ENCODE results near the gene CCDC28A.

CCDC28A gene

DNA sequence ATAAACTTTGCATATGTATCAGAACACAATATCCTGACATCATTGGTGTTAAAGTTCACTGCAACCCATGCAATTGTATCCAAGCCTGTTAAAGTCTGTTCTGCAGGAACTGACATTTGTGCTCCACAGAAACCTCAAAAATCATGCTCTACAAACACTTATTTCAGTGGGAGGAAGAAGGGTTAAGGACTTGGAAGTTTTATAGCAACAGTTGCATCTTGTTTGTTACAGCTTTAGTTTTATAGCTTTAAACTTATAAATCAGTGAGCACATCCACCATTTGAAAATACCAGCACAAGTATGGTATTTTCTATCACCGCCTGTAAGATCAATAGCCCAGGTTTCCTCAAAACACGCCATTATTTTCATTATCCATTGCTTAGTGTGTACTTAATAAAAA lies 23.2 kb downstream of the CCDC28A start:
- DNase-seq: no peak

DNA sequence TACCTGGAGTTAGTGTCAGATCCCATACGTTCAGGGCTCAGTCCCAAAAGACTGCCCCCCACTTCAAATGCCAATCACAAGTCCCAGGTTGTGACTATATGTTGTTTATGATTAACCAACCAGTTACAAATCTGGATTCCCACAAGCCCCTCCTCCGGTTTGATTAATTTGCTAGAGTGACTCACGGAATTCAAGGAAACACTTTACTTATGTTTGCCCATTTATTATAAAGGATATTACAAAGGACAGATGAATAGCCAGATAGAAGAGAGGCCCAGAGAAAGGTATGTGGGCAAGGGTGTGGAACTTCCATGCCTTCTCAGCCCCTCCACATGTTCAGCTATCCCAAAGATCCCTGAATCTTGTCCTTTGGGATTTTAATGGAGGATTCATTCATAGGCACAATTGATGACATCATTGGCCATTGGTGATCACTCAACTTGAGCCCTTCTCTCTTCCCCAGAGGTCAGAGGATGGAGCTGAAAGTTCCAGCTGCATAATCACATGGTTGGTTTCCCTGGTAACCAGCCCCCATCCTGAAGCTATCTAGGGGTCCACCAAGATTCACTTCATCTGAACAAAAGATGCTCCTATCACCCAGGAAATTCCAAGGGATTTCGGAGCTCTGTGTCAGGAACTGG lies 24.4 kb downstream of the CCDC28A start:
- no peak for DNase-seq

DNA sequence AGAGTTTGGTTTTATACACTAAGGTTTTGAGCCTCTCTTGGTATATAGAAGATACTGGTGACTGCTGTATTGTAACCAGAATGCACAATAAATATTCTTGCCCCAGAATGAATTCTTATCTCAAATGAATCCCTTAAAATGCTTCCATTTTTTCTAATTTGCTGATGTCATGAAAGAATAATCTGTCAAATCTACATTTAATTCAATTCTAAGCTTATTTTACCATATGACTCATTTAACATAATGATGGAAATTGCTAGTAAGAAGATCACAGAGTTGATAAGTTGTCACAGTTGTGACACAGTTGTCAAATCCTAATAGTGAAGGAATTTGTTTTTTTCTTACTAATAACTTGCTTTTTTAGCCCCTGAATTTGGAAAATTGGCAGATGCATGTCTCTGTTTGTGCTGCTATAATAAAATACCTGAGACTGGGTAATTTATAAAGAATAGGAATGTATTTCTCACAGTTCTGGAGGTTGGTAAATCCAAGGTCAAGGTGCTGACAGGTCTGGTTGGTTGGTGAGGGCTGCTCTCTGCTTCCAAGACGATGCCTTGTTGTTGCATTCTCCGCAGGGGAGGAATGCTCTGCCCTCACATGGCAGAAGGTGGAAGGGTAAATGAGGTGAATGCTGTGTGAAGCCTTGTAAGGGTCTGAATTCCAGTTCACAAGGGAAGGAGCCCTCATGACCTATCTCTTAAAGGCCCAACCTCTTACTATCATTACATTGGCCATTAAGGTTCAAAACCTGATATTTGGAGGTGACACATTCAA lies 27.0 kb downstream of the CCDC28A start:
- DNase-seq: no peak

DNA sequence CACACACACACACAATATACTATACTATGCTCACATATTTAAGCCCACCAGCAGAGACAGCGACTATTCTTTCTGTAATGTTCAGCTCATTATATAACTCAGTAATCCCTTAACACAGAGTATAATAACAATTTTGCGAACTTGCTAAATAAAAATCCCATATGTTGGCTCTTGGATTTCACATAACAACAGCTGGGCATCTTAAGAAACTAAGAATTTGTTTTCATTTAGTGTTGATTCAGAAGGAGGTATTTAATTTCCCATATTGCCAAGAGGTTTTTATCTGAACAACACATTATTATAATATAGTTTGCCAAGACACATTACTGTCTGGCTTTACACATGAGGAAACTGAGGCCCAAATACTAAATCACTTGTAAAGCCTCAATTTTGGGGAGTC lies 29.8 kb downstream of the CCDC28A start:
- no peak for DNase-seq

DNA sequence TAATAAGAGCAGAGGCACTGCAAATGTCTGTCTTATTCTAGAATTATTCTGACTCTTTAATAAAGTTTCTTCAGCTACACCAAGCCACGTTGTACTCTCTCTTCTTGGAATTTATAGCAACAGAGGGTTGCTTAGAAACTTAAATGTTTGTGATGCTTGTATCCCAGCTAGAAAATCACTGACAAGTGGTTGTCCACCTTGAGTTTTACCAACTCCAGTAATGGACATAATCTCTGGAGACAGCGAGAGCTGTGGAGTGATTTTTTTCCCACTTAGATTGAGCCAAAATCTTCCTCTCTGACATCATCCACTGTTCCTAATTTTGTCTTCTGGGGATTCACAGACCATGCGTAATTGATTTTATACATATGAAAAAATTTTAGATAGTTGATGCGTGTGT lies 30.3 kb downstream of the CCDC28A start:
- DNase-seq: no peak

DNA sequence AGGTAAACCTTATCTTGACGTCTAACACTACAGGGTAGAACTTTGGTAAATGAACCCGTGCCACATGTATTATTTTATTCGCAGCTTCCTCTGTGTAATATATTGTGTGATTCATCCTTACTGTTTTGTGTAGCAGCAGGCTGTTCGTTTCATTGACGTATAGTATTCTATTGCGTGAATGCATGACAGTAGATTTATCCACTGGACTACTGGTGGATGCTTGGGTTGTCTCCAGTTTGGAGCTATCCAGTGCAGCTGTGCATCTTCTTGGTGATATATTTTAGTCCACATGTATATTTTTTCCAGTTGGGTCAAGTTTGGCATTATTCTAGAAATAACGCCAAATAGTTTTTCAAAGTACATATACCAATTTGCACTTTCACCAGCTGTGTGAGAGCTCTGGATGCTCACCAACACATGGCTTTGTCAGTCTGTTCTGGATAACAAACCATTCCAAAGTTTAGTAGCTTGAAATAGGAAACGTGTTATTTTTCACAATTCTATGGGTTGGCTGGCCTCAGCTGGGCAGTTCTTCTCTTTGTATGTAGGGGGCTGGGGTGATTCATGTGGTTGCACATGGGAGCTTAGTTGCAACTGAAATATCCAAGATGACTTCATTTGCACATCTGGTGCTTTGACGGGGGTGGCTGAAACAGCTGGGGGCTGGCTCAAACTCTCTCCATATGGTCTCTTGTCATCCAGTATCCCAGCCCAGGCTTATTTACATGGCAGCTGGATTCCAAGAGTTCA lies 31.6 kb downstream of the CCDC28A start:
- no peak for DNase-seq

DNA sequence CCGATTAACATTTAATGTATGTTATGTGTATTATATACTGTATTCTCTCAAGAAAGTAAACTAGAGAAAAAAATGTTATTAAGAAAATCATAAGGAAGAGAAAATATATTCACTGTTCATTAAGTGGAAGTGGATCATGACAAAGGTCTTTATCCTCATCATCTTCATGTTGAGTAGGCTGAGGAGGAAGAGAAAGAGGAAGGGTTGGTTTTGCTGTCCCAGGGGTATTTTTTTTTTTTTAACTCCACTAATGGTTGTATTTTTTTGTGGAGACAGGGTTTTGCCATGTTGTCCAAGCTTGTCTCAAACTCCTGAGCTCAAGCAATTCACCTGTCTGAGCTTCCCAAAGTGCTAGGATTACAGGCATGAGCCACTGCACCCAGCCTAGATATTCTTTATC lies 33.3 kb downstream of the CCDC28A start:
- no peak for DNase-seq

DNA sequence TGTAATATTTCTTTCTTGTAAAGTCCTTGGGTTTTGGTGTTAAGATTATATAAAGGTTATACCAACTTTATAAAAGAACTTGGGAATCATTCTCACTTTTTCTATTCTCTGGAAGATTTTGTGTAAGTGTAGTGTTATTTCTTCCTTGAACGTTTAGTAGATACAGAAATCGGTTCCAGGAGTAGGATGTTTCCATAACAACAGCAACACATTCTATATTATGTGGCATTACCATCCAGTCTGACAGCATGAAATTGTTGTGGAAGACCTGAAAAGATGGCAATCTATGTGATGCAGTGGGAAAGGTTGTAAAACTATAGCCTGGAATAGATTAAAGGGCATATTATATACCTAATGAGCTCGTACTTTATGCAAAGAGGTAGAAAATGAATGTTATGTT lies 36.1 kb downstream of the CCDC28A start:
- no peak for DNase-seq

DNA sequence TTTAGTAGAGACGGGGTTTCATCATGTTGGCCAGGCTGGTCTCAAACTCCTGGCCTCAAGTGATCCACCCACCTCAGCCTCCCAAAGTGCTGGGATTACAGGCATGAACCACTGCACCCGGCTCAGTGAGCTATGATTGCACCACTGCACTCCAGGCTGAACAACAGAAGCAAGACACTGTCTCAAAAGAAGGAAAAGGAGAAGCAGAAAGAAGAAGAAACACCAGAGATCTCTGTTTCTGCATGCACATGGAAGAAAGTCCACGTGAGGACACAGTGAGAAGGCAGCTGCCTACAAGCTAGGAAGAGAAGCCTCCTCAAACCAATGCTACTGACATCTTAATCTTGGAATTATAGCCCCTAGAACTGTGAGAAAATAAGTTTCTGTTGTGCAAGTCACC lies 38.3 kb downstream of the CCDC28A start:
- DNase-seq: no peak

DNA sequence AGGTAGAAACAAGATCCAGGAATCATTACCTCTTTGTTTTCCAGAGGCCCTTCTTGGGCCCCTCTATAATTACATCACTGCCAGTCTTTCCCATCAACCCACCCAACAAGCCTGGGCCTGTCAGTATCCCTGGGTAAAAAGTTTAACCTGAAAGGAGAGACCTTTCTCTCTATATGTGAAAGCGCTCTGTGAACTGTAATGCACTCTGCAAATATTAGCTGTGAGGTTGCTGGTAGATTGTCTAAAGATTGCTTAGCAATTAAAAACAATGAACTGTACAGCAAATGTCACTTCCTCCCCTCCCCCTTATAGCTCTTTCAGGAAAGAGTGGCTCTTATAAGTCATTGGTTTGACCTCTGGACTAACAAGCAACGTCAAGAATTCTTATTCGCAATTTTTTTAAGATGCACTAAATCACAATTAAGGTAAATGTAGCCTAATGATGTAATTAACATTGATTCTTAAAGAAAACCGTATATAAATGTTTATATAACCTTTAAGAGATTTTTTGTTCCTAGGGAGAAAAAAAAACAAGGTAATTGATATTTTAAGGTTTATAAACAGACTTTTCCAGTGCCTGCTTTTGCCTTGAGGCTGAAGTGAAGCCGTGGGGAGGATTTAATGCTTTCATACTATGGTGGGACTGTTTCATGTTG lies 40.7 kb downstream of the CCDC28A start:
- DNase-seq: no peak

DNA sequence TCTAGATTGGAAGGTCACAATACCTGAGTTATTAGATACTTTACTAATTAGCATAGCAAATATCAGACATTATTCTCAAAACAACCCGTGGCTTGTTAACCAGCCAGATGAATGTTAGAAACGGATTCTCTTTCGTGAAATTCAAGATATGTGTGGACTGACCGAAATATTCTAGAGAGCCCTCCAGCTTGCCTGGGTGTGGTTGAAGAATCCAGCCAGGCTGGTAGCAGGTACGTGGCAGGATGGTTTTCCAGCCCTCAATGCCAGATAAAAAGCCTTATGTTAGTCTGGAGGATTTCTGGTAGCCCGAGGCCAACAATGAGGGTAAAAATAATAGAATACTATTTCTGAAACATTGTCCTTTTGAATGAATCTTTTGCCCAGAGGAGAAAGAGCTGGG lies 41.7 kb downstream of the CCDC28A start:
- DNase-seq: no peak

DNA sequence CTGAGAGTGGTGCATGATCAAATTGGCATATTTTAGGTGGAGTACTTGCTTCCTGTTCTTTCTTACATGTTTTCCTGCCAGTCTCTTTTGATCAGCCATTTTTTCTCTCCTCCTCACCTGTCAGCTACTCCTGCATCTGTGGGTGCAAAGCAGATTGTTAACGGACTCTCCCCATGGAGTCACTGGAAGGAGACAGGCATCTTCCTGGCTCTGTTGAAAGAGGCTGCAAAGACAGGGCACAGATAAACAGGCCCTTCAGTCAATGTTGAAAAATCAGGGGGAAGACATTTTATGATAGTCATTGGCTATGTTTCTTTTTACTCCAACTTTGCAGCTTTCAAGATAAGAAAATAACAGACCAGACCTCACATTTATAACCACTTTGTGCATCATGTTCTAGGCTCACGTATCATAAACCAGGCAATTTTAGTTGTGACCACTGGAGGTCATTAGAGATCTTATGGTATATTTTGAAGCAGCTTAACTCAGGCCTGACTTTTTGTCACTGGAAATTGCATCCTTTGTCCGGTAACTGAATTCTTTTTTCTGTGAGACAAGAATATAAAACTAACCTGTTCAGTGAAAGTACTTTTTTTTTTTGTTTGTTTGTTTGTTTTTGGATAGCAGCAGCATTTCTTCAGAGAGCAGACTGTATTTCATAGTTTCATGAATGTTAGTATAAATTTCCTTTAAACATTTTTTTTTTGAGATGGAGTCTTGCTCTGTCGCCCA lies 42.4 kb downstream of the CCDC28A start:
- peak; percentile 26 for DNase-seq

DNA sequence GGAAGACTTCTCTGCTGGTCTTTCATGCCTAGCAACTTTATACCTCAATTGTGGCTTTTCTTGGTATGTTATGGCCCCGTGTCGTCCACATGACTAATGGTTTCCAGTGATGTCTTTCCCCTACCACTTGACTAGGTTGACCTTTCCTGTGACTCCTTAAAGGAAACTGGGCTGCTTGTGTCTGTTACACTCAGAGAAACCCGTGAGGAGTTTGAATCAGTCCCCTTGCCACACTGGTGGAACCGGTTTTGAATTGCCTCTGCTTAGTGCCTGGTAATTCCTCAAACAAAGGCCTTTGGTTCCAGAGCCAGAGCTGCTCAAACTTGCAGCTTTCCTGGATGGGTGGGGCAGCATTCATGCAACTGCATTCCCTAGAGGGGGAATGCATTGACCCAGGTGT lies 44.2 kb downstream of the CCDC28A start:
- DNase-seq: peak; percentile 31

DNA sequence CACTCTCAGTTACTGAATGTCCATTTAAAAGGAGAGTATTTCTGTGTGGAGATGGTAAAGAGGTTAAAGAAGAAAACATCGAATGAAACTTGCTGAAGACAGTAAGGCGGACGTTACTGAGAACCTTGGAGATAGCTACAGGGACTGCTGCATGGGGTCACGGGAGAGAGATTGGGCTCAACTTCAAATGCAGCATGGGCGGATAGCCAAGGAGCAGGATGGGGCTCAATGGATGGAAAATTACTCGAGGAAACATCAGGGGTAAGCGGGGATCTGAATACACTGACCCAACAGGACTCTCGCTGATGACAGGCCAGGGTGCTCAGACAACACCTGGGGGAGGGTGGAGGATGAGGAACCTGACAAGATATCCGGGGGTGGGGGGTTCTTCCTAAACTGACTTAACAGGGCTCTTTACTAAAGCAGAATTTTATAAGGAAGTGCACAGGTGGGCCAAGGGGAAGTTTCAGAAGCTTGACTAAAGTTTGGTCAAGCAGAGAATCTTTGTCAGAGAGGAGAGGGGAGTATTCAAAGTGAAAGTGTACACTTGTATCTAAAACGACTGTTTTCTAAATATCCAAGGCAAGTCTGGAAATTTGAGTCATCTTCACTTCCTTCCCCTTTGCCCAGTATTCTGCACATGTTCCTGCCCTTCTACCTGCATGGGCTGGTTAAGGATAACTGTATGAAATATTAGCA lies 45.1 kb downstream of the CCDC28A start:
- no peak for DNase-seq

DNA sequence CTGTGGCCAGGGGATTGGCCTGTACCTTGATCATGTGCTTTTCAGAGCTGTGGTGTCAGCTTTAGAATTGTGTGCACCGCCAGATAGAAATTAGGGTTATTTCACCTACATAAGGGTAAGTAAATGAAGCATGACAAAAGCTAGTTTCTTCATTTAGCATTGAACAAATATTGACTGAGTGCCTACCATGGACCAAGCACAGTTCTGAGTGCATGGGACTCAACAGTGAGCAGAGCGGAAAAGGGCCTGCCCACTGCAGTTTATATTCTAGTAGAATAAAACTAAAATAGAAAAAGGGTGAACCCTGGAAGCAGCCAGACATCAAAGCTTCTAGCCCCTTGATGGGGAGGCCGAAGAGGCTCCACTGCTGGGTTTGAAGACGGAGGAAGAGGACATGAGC lies 48.0 kb downstream of the CCDC28A start:
- DNase-seq: no peak

DNA sequence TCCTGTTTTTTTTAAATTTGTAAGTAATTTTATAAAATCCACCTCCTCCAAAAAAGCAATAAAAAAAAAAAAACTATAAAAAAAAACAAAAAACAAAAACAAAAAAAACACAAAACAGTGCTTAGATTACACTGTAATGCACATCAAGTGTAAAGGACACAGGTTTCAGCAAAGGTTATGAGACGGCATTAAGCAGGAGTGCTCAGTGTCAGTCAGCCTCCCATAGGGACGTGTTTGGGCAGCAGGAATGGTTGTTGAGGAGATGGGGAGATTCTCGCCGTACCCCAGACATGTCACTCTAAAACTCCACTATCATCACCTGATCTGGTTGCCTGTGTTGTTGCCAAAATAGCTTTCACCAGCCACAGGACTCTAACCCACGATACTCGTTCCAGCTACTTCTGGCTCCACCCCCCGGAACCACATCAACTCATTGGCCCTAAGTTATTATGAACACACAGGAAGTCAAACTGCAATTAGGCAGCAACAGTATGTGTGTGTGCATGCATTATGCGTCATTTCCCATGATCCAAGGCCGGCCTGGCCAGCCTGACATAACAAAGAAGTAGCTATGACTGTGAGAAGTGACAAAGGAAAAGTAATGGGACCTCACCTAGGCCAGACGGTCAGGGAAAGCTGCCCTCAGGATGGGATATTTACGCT lies 51.0 kb downstream of the CCDC28A start:
- no peak for DNase-seq

DNA sequence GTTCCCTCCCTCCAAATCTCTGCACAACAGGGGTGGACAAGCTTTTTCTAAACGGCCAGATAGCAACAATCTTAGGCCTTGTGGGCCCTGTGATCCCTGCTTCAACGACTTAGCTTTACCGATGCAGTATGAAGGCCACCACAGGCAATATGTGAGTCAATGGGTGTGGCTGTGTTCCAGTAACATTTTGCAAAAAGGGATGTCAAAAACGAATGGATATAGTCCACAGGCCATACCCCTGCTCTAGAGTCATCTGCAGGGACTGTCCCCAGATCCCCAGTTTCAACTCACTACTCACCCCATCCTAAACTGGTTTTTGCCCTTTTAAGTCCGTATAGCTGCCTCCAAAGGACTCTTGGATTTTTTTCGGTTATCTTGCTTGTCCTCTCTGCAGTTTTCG lies 56.7 kb downstream of the CCDC28A start:
- DNase-seq: no peak

DNA sequence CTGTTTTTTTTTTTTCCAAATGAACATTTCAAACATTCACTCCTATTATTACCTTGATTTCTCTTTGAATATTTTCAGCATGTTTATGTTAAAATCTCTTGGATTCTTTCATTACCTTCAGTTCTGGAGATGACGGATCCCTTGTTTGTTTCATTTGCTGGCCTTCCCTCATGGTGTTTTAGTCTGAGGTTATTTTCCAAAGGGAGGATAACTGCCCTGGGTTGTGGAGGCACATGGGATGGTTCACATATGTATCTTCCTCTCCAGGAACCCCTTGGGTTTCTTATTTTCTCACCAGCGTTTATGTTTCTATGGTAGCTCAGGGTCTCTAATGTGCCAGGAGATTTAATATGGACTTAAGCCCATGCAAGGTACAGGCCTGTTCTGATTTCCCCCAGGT lies 58.6 kb downstream of the CCDC28A start:
- DNase-seq: no peak

DNA sequence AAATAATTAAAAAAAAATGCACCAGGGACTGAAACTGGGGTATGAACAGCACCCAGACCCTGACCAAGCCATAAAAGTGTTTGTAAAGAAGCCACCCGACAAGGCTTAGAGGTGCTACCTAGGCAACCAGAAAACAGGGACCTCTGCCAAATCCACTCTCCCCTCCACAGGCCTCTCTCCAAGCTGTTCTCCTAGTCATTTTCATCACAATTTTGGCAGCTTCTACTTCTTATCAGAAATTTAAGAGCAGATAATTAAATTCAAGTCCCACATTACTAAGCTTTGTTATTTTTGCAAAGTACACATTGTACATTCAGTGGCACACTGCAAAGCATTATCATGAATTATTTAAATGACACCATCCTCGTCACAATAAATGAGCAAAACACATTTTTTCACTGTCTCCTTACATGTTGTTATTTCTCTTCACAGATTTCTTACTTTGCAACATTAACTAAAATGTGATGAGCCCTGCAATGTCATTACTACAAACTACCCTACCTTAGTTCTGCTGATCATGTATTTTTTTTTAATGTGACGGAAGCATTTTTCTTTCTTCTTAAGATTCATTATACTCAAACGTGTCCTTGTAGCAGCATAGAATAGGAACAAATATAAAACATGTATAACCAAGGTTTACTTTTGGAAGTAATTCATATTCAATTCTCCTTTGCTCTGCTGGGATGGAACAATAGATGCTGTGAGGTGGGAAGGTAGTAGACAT lies 60.4 kb downstream of the CCDC28A start:
- DNase-seq: peak; percentile 64

DNA sequence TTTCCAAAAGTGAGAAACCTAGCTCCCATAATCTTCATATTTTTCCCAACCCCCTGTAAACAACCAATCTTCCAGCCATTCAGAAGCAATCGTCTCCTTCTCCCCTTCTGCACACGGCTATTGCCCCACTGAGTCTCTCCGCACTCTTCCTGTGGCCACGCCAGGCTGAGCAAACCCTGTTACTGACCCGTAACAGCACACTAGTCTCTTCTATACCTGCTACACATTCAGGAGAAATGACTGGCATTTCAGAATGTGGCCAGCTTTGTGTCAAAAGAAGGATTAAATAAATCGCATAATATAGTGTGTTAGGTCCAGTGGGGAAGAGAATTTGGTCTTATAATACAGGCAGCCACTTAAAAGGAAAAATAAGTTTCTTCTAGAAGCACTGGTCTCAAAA lies 63.7 kb downstream of the CCDC28A start:
- DNase-seq: no peak

Measured in NCI-H2029 treated with DMSO at 0.1 percent for 48 hours (cell line).